CD14-positive monocyte (primary cell): ENCODE data around the gene NKPD1. TPM values are rescaled to one million over a fixed set of nuclear protein-coding genes. Genes with fewer than 3 reads are reported as not detected.

Experiments
- DNase-seq, 3 donors: peaks; one replicate each; pipeline ENCODE4 v3.0.0-alpha.2; 2011 to 2022
- H2AFZ ChIP-seq: 2 replicates; pipeline ENCODE4 v1.6.0; 2012; ENCODE audit warnings: mild to moderate bottlenecking, low read depth, low read length, inconsistent platforms; ENCODE audit not compliant: insufficient read depth, poor library complexity, severe bottlenecking
- H3K27ac ChIP-seq, 2 donors: 1 replicate in 1 of 2; 2 replicates in 1 of 2; pipeline ENCODE4 v1.5.1; 2012 to 2013; ENCODE audit warnings: low read length in 2 of 2, control low read depth in 1 of 2, inconsistent platforms in 1 of 2, low read depth in 1 of 2, mild to moderate bottlenecking in 1 of 2
- H3K27me3 ChIP-seq, 2 donors: one replicate each; pipeline versions ENCODE4 v1.6.0 to v1.6.1; 2011 to 2013; ENCODE audit warnings: low read length in 2 of 2; ENCODE audit not compliant: control insufficient read depth in 2 of 2, insufficient read depth in 2 of 2
- H3K36me3 ChIP-seq, 2 donors: replicated peaks in 1 of 2; 1 replicate in 1 of 2; 2 replicates in 1 of 2; pipeline versions ENCODE4 v1.5.1 to v1.6.1; 2012 to 2013; ENCODE audit warnings: low read length in 2 of 2, control low read depth in 1 of 2, inconsistent platforms in 1 of 2, mild to moderate bottlenecking in 1 of 2; ENCODE audit not compliant: insufficient read depth in 2 of 2, control insufficient read depth in 1 of 2
- H3K4me1 ChIP-seq, 2 donors: 1 replicate in 1 of 2; 2 replicates in 1 of 2; pipeline versions ENCODE4 v1.5.1 to v1.6.1; 2012 to 2013; ENCODE audit warnings: low read length in 2 of 2, control low read depth in 1 of 2, inconsistent platforms in 1 of 2, mild to moderate bottlenecking in 1 of 2, moderate library complexity in 1 of 2; ENCODE audit not compliant: insufficient read depth in 2 of 2, control insufficient read depth in 1 of 2
- H3K4me2 ChIP-seq: replicated peaks from 2 replicates; pipeline ENCODE3; 2012; ENCODE audit warnings: low read length, moderate library complexity, mild to moderate bottlenecking; ENCODE audit not compliant: poor library complexity, severe bottlenecking; ENCODE audit errors: extremely low read depth
- H3K4me3 ChIP-seq, 3 experiments: fragments of 200-600 bp in 1 of 3; sonication (generic) in 1 of 3; replicated peaks in 1 of 3; 1 replicate in 2 of 3; 2 replicates in 1 of 3; pipeline ENCODE4 v1.5.1; 2011 to 2013; ENCODE audit warnings: low read length in 3 of 3, mild to moderate bottlenecking in 3 of 3, control low read depth in 2 of 3, low read depth in 2 of 3, inconsistent platforms in 1 of 3, moderate library complexity in 1 of 3
- H3K79me2 ChIP-seq: 2 replicates; pipeline ENCODE4 v1.6.0; 2012; ENCODE audit warnings: mild to moderate bottlenecking, control low read depth, inconsistent platforms, low read length, moderate library complexity; ENCODE audit not compliant: insufficient read depth
- H3K9ac ChIP-seq: 2 replicates; pipeline ENCODE4 v1.6.0; 2017; ENCODE audit warnings: low read length, mild to moderate bottlenecking; ENCODE audit not compliant: insufficient read depth, poor library complexity, severe bottlenecking
- H3K9me3 ChIP-seq, 2 donors: replicated peaks in 1 of 2; 1 replicate in 1 of 2; 2 replicates in 1 of 2; pipeline versions ENCODE4 v1.5.1 to v1.6.1; 2012 to 2013; ENCODE audit warnings: low read length in 2 of 2, control low read depth in 1 of 2; ENCODE audit not compliant: control insufficient read depth in 1 of 2, insufficient read depth in 1 of 2
- H4K20me1 ChIP-seq: 2 replicates; pipeline ENCODE4 v1.6.0; 2012; ENCODE audit warnings: mild to moderate bottlenecking, low read length, control low read depth, moderate library complexity; ENCODE audit not compliant: insufficient read depth
- H3K27ac Mint-ChIP-seq, 7 donors: one replicate each; pipeline ENCODE4 v1.8.0; 2020; ENCODE audit warnings: mild to moderate bottlenecking in 7 of 7, mixed read lengths in 7 of 7, moderate library complexity in 6 of 7, inconsistent platforms in 2 of 7
- H3K27me3 Mint-ChIP-seq, 3 donors: one replicate each; pipeline ENCODE4 v1.8.0; 2021 to 2022; ENCODE audit warnings: low read depth in 3 of 3, mild to moderate bottlenecking in 3 of 3, mixed read lengths in 3 of 3, moderate library complexity in 3 of 3, inconsistent platforms in 1 of 3
- H3K36me3 Mint-ChIP-seq, 2 donors: one replicate each; pipeline ENCODE4 v1.8.0; 2020; ENCODE audit warnings: mixed read lengths in 2 of 2, inconsistent platforms in 1 of 2, mild to moderate bottlenecking in 1 of 2
- H3K4me1 Mint-ChIP-seq: one replicate; pipeline ENCODE4 v1.8.0; 2020; ENCODE audit warnings: mild to moderate bottlenecking, mixed read lengths
- H3K4me3 Mint-ChIP-seq, 2 donors: one replicate each; pipeline ENCODE4 v1.8.0; 2020; ENCODE audit warnings: mild to moderate bottlenecking in 2 of 2, mixed read lengths in 2 of 2, moderate library complexity in 1 of 2
- H3K9me3 Mint-ChIP-seq, 7 donors: one replicate each; pipeline ENCODE4 v1.8.0; 2020 to 2022; ENCODE audit warnings: mixed read lengths in 7 of 7, mild to moderate bottlenecking in 6 of 7, moderate library complexity in 6 of 7, inconsistent platforms in 2 of 7
- CTCF ChIP-seq: fragments of 200-600 bp; IDR thresholded peaks from one replicate; pipeline ENCODE4 v1.8.0; 2022; ENCODE audit warnings: antibody characterized with exemption, mild to moderate bottlenecking
- WGBS: methylation state at CpG from one replicate; pipeline ENCODE4 v1.1.5; 2013; ENCODE audit warnings: missing lambda C conversion rate; ENCODE audit not compliant: insufficient coverage; 5-methylcytosine and 5-hydroxymethylcytosine counted together
- intact Hi-C, 2 donors: fragments of 100-400 bp; cut with micrococcal nuclease; formaldehyde crosslinking; loops; one replicate each; pipeline versions ENCODE4 v1.15.0 to v1.15.1; 2023
- polyA plus RNA-seq, 3 donors: library from polyadenylated mRNA; depleted of rRNA in 1 of 3; unstranded in 2 of 3; stranded (reverse) in 1 of 3; fragments of 300-500 nt in 2 of 3; fragments of >200 nt in 1 of 3; fragmentation: Illumina TruSeq in 2 of 3; gene quantifications; 1 replicate in 2 of 3; 2 replicates in 1 of 3; pipeline ENCODE4 v1.2.3, GENCODE V29; 2012 to 2021

Gene NKPD1
- polyA plus RNA-seq, 3 donors: 0.11 TPM; not detected in 2

GRCh38 chr19:45118106-45118505, 42.7 kb downstream of the NKPD1 start:
- no peak overlapping the region for H3K27ac ChIP-seq
- no peak overlapping the region for H2AFZ ChIP-seq
- H3K4me3 ChIP-seq: no peak overlapping the region
- H3K27me3 ChIP-seq: no peaks in the 10 kb centered on the region
- H3K9me3 ChIP-seq: no peaks in the 10 kb centered on the region
- H3K4me3 Mint-ChIP-seq: peak overlapping the region in 1 of 2 donors; percentile 2
- H3K36me3 ChIP-seq: no peaks in the 10 kb centered on the region
- peaks cover 6 to 11% (median 7%) of the 10 kb centered on the region in 3 donors for H3K27me3 Mint-ChIP-seq
- H3K4me1 ChIP-seq: peaks cover 20 to 30% of the 10 kb centered on the region in 2 donors
- intact Hi-C loops: no loop called here
- H3K4me1 Mint-ChIP-seq: peaks cover 44% of the 10 kb centered on the region
- H3K4me2 ChIP-seq: no peak overlapping the region
- TF ChIP-seq CTCF: no peak
- 69% methylated on average over 5 of the region's 5 CpGs for WGBS
- H3K9ac ChIP-seq: no peak overlapping the region
- H3K36me3 Mint-ChIP-seq: peaks cover 4 to 11% of the 10 kb centered on the region in 2 donors
- DNase-seq: no peak
- no peaks in the 10 kb centered on the region for H3K9me3 Mint-ChIP-seq
- peaks cover 86% of the 10 kb centered on the region for H4K20me1 ChIP-seq
- peaks cover 60% of the 10 kb centered on the region for H3K79me2 ChIP-seq
- peak overlapping the region in 1 of 7 donors; percentile 58 for H3K27ac Mint-ChIP-seq

- Histone ChIP-seq H3K36me3 (no peaks in the 10 kb centered on the region), H3K4me2 (no peak overlapping the region), H3K9me3 (no peaks in the 10 kb centered on the region), H3K4me1 (peaks cover 20 to 30% of the 10 kb centered on the region in 2 donors), H2AFZ (no peak overlapping the region), H4K20me1 (peaks cover 87% of the 10 kb centered on the region), H3K27ac (no peak overlapping the region), H3K4me3 (no peak overlapping the region), H3K79me2 (peaks cover 60% of the 10 kb centered on the region), H3K27me3 (no peaks in the 10 kb centered on the region), H3K9ac (peak overlapping the region; percentile 8)
- H3K4me3 Mint-ChIP-seq: no peak overlapping the region
- H3K4me1 Mint-ChIP-seq: peaks cover 44% of the 10 kb centered on the region
- DNase-seq: no peak
- H3K9me3 Mint-ChIP-seq: no peaks in the 10 kb centered on the region
- TF ChIP-seq CTCF: no peak
- H3K27ac Mint-ChIP-seq: peak overlapping the region in 1 of 7 donors; percentile 58
- H3K27me3 Mint-ChIP-seq: peaks cover 6 to 11% (median 7%) of the 10 kb centered on the region in 3 donors
- WGBS: 67% methylated on average over 8 of the region's 12 CpGs
- intact Hi-C loops: no loop called here
- H3K36me3 Mint-ChIP-seq: peaks cover 4 to 11% of the 10 kb centered on the region in 2 donors
Observed at GRCh38 chr19:45117671-45118070, 43.1 kb downstream of the NKPD1 start.
